ENCODE data around the gene CFAP54.

CFAP54 gene

DNA sequence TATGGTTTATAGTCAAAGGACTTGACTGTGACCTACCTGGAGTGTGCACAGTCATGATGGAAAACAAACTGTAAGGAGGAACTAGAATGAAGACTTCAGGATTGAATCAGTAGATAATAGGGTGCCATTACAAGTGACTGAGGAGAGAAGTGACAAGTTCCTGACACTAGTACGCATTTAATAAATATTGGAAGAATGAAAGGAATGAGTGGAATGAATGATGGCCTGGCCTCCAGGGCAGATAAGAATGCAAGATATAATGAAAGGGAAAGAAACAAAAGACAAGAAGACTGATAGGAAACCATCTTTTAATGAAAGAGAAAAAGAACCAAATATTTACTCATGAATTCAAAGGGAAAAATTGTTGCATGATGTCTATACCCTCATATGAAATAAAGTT lies 372.9 kb downstream of the CFAP54 start:
- Histone ChIP-seq H3K9me3 (ENCODE audit: control insufficient read depth, insufficient read depth, low read depth, low read length) (no peaks in the 10 kb centered on the region), H3K4me3 (ENCODE audit: low read depth, low read length) (no peak overlapping the region), H3K27ac (ENCODE audit: extremely low read depth, low read depth, low read length) (no peak overlapping the region), H3K4me1 (ENCODE audit: control insufficient read depth, insufficient read depth, low read length) (no peaks in the 10 kb centered on the region), H3K36me3 (ENCODE audit: control insufficient read depth in 2 of 2, insufficient read depth in 1 of 2, low read length in 2 of 2) (no peaks in the 10 kb centered on the region)
- POLR2A ChIA-PET: no interaction called here
- TF ChIP-seq ZNF792 (tag by site-specific recombination; IDR thresholded peaks at IDR 0.05) (no peak), ZNF670 (tag by site-specific recombination; IDR thresholded peaks at IDR 0.05; ENCODE audit: low read depth) (no peak), ZNF596 (tag by site-specific recombination; IDR thresholded peaks at IDR 0.05) (no peak), ZNF621 (tag by site-specific recombination; IDR thresholded peaks at IDR 0.05) (no peak)
- TF ChIP-seq, protein P1, sequence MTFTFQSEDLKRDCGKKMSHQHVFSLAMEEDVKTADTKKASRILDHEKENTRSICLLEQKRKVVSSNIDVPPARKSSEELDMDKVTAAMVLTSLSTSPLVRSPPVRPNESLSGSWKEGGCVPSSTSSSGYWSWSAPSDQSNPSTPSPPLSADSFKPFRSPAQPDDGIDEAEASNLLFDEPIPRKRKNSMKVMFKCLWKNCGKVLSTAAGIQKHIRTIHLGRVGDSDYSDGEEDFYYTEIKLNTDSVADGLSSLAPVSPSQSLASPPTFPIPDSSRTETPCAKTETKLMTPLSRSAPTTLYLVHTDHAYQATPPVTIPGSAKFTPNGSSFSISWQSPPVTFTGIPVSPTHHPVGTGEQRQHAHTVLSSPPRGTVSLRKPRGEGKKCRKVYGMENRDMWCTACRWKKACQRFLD (tag by site-specific recombination; IDR thresholded peaks at IDR 0.05): no peak
- CTCF ChIA-PET: no interaction called here

DNA sequence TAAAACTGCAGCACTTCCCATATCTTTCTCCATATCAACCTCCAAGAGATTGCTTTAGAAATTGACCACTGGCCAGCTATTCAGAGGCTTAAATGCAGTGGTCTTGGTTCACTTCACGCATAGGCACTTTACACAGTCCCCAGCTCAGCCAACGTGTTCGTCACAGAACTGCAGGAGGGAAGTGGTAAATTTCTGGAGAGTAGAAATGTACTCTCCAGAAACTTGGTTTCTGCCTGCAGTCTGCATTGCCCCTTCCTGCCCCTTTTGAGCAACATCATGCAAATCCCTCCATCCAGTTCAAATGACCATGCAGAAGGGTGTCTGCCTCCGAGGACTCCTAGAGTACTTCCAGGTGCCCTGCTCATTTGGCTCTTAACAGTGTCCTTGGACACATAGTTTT lies 375.0 kb downstream of the CFAP54 start:
- H3K9me3 ChIP-seq (ENCODE audit: control insufficient read depth, insufficient read depth, low read depth, low read length): no peaks in the 10 kb centered on the region
- POLR2A ChIA-PET: no interaction called here
- H3K27ac ChIP-seq (ENCODE audit: extremely low read depth, low read depth, low read length): no peak overlapping the region
- CTCF ChIA-PET: no interaction called here
- TF ChIP-seq ZNF670 (tag by site-specific recombination; IDR thresholded peaks at IDR 0.05; ENCODE audit: low read depth) (no peak), ZNF223 (tag by site-specific recombination; IDR thresholded peaks at IDR 0.05) (no peak), ZFP69B (tag by site-specific recombination; IDR thresholded peaks at IDR 0.05) (no peak), HOXD13 (CRISPR knock-in tag; IDR thresholded peaks at IDR 0.05; ENCODE audit: borderline replicate concordance) (no peak)
- TF ChIP-seq, protein P2, sequence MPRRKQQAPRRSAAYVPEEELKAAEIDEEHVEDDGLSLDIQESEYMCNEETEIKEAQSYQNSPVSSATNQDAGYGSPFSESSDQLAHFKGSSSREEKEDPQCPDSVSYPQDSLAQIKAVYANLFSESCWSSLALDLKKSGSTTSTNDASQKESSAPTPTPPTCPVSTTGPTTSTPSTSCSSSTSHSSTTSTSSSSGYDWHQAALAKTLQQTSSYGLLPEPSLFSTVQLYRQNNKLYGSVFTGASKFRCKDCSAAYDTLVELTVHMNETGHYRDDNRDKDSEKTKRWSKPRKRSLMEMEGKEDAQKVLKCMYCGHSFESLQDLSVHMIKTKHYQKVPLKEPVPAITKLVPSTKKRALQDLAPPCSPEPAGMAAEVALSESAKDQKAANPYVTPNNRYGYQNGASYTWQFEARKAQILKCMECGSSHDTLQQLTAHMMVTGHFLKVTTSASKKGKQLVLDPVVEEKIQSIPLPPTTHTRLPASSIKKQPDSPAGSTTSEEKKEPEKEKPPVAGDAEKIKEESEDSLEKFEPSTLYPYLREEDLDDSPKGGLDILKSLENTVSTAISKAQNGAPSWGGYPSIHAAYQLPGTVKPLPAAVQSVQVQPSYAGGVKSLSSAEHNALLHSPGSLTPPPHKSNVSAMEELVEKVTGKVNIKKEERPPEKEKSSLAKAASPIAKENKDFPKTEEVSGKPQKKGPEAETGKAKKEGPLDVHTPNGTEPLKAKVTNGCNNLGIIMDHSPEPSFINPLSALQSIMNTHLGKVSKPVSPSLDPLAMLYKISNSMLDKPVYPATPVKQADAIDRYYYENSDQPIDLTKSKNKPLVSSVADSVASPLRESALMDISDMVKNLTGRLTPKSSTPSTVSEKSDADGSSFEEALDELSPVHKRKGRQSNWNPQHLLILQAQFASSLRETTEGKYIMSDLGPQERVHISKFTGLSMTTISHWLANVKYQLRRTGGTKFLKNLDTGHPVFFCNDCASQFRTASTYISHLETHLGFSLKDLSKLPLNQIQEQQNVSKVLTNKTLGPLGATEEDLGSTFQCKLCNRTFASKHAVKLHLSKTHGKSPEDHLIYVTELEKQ (tag by site-specific recombination; IDR thresholded peaks at IDR 0.05; ENCODE audit: borderline replicate concordance): no peak
- H3K36me3 ChIP-seq (ENCODE audit: control insufficient read depth in 2 of 2, insufficient read depth in 1 of 2, low read length in 2 of 2): no peaks in the 10 kb centered on the region
- no peaks in the 10 kb centered on the region for H3K4me1 ChIP-seq (ENCODE audit: control insufficient read depth, insufficient read depth, low read length)
- H3K4me3 ChIP-seq (ENCODE audit: low read depth, low read length): no peak overlapping the region

DNA sequence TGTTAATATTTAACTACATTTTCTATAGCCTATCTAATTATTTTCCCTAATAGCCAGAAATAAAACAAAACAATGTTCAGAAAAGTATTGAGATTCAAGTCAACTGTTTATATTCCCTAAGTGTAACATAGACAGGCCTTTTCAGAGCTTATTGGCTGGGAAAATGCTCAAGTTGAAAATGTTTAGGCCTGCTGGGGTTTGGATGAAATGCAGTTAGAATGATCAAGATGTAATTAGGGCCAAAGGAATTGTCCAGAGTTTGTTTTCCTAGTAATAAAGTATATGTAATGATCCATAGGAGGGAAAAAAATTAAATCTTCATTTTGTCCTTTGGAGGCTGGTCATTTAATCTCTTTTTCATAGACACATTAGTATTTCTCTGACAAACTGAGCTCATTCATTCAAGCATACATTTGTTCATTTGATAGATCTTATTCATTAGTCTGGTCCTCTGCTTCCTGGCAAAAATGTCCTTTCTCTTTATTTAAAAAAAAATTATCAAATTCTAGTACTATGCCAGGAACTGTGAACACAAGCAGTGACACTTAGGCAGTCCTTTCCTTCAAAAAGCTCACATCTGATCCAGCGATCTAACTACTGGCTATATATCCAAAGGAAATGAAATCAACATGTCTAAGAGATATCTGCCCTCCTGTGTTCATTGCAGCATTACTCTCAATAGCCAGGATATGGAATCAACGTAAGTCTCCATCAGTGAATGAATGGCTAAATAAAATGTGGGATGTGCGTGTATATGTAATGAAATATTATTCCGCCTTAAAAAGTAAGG lies 377.6 kb downstream of the CFAP54 start:
- ChIA-PET CTCF (no interaction called here), POLR2A (no interaction called here)
- H3K27ac ChIP-seq (ENCODE audit: extremely low read depth, low read depth, low read length): no peak overlapping the region
- H3K36me3 ChIP-seq (ENCODE audit: control insufficient read depth in 2 of 2, insufficient read depth in 1 of 2, low read length in 2 of 2): no peaks in the 10 kb centered on the region
- no peaks in the 10 kb centered on the region for H3K9me3 ChIP-seq (ENCODE audit: control insufficient read depth, insufficient read depth, low read depth, low read length)
- H3K4me3 ChIP-seq (ENCODE audit: low read depth, low read length): no peak overlapping the region
- TF ChIP-seq ZNF585B (tag by site-specific recombination; IDR thresholded peaks at IDR 0.05) (no peak), ZNF837 (tag by site-specific recombination; IDR thresholded peaks at IDR 0.05) (no peak)
- TF ChIP-seq, protein P3, sequence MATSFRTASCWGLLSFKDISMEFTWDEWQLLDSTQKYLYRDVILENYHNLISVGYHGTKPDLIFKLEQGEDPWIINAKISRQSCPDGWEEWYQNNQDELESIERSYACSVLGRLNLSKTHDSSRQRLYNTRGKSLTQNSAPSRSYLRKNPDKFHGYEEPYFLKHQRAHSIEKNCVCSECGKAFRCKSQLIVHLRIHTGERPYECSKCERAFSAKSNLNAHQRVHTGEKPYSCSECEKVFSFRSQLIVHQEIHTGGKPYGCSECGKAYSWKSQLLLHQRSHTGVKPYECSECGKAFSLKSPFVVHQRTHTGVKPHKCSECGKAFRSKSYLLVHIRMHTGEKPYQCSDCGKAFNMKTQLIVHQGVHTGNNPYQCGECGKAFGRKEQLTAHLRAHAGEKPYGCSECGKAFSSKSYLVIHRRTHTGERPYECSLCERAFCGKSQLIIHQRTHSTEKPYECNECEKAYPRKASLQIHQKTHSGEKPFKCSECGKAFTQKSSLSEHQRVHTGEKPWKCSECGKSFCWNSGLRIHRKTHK (tag by site-specific recombination; IDR thresholded peaks at IDR 0.05): no peak
- TF ChIP-seq, protein P4, sequence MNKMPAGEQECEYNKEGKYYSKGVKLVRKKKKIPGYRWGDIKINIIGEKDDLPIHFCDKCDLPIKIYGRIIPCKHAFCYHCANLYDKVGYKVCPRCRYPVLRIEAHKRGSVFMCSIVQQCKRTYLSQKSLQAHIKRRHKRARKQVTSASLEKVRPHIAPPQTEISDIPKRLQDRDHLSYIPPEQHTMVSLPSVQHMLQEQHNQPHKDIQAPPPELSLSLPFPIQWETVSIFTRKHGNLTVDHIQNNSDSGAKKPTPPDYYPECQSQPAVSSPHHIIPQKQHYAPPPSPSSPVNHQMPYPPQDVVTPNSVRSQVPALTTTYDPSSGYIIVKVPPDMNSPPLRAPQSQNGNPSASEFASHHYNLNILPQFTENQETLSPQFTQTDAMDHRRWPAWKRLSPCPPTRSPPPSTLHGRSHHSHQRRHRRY (tag by site-specific recombination; IDR thresholded peaks at IDR 0.05): no peak
- no peaks in the 10 kb centered on the region for H3K4me1 ChIP-seq (ENCODE audit: control insufficient read depth, insufficient read depth, low read length)
